Measurements from ENCODE around the gene CTNNAL1.

The CTNNAL1 gene

DNA sequence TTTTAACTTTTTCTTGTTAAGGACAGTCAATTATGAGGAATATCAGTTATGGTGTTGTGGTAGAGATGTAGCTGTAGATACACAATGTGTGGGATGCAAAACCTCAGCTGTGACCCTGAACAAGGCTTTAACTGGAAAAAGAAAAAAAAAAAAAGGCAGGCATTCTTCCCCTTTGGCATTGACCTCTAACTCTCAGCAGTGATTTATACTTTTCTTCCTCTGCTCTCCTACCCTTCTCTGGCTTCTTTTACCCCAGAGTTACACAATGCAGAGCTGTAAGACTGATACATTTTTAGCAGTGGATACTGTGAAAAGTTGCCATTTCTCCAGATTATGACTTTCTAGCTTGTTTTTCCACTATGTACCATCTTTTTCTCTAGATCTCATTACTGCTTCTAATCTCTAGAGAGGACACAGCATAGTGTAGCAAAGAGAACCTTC lies 2.0 kb downstream of the CTNNAL1 start:
- Histone ChIP-seq H3K27ac (ENCODE audit: insufficient read depth in 1 of 2, low read depth in 1 of 2, low read length in 2 of 2, poor library complexity in 1 of 2, severe bottlenecking in 2 of 2) (no peak overlapping the region), H3K36me3 (ENCODE audit: control insufficient read depth in 4 of 4, insufficient read depth in 4 of 4, low read length in 3 of 4) (no peaks in the 10 kb centered on the region), H3K4me3 (ENCODE audit: control insufficient read depth in 1 of 7, extremely low read depth in 1 of 7, insufficient read depth in 4 of 7, low read depth in 2 of 7, low read length in 6 of 7) (no peak overlapping the region), H3K27me3 (replicated peaks in 2 of 5; ENCODE audit: control insufficient read depth in 4 of 5, insufficient read depth in 5 of 5, low read length in 4 of 5) (peaks cover 0 to 9% (median 0%) of the 10 kb centered on the region in 5 experiments), H3K4me1 (ENCODE audit: control extremely low read depth in 1 of 4, control insufficient read depth in 4 of 4, insufficient read depth in 4 of 4, low read length in 3 of 4) (peaks cover 9 to 24% (median 14%) of the 10 kb centered on the region in 4 experiments), H3K9me3 (ENCODE audit: control extremely low read depth in 1 of 5, control insufficient read depth in 4 of 5, insufficient read depth in 2 of 5, low read depth in 1 of 5, low read length in 4 of 5) (no peaks in the 10 kb centered on the region)
- ChIA-PET POLR2A (no interaction called here), CTCF (no interaction called here)
- no peak for DNase-seq

DNA sequence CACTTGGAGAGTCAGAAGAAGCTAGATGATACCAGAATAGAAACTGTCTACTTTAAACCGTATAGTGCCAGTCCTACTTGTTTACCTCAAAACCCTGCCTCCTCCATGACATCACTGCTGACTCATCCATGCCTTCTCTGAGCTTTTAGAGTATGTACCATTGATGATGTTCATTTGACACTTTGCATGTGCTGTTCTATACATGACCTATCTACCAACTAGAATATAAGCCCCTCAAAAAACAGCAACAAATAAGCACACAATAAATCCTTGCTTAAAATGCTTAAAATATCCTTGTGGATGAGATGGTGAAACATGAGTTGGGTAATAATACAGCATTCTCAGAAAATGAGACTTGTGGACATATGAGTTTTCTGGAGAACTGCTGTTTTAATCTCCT lies 2.6 kb downstream of the CTNNAL1 start:
- CTCF ChIA-PET = no interaction called here
- peaks cover 0 to 9% (median 0%) of the 10 kb centered on the region in 5 experiments for H3K27me3 ChIP-seq (replicated peaks in 2 of 5; ENCODE audit: control insufficient read depth in 4 of 5, insufficient read depth in 5 of 5, low read length in 4 of 5)
- peaks cover 9 to 24% (median 14%) of the 10 kb centered on the region in 4 experiments for H3K4me1 ChIP-seq (ENCODE audit: control extremely low read depth in 1 of 4, control insufficient read depth in 4 of 4, insufficient read depth in 4 of 4, low read length in 3 of 4)
- no peak overlapping the region for H3K27ac ChIP-seq (ENCODE audit: insufficient read depth in 1 of 2, low read depth in 1 of 2, low read length in 2 of 2, poor library complexity in 1 of 2, severe bottlenecking in 2 of 2)
- H3K9me3 ChIP-seq (ENCODE audit: control extremely low read depth in 1 of 5, control insufficient read depth in 4 of 5, insufficient read depth in 2 of 5, low read depth in 1 of 5, low read length in 4 of 5) = no peaks in the 10 kb centered on the region
- no peak overlapping the region for H3K4me3 ChIP-seq (ENCODE audit: control insufficient read depth in 1 of 7, extremely low read depth in 1 of 7, insufficient read depth in 4 of 7, low read depth in 2 of 7, low read length in 6 of 7)
- POLR2A ChIA-PET = interaction anchor here (0.7 kb wide), 1 partner anchor 131 kb away, joined by 4 read pairs; no protein-coding TSS in a partner anchor
- DNase-seq = peak; percentile 33 to 76 (median 65)
- WGBS (ENCODE audit: insufficient coverage) = no CpG with 5 or more reads among the region's 1 CpG
- no peaks in the 10 kb centered on the region for H3K36me3 ChIP-seq (ENCODE audit: control insufficient read depth in 4 of 4, insufficient read depth in 4 of 4, low read length in 3 of 4)

DNA sequence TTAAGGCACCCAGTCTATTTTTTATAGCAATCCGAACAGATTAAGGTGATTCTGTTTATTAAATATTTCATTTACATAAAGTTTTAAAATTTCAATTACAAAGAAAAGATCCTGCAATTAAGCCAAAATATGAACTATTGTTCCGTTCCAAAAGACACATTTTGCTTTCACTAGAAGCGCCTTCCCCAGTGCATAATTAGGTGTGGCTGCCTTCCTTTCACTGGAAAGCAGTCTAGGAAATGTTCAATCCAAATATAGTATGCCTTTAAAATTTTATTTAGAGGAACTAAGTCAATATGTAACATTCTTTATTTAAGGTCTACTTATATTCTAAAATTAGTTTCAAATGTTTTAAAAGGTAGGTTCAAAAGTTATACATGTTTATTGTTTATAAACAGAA lies 7.6 kb downstream of the CTNNAL1 start:
- Histone ChIP-seq H3K4me3 (ENCODE audit: control insufficient read depth in 1 of 7, extremely low read depth in 1 of 7, insufficient read depth in 4 of 7, low read depth in 2 of 7, low read length in 6 of 7) (no peak overlapping the region), H3K36me3 (ENCODE audit: control insufficient read depth in 4 of 4, insufficient read depth in 4 of 4, low read length in 3 of 4) (no peaks in the 10 kb centered on the region), H3K27ac (ENCODE audit: insufficient read depth in 1 of 2, low read depth in 1 of 2, low read length in 2 of 2, poor library complexity in 1 of 2, severe bottlenecking in 2 of 2) (no peak overlapping the region), H3K9me3 (ENCODE audit: control extremely low read depth in 1 of 5, control insufficient read depth in 4 of 5, insufficient read depth in 2 of 5, low read depth in 1 of 5, low read length in 4 of 5) (peaks cover 6 to 31% (median 17%) of the 10 kb centered on the region in 5 experiments), H3K4me1 (ENCODE audit: control extremely low read depth in 1 of 4, control insufficient read depth in 4 of 4, insufficient read depth in 4 of 4, low read length in 3 of 4) (peaks cover 0 to under 1% (median 0%) of the 10 kb centered on the region in 4 experiments), H3K27me3 (replicated peaks in 2 of 5; ENCODE audit: control insufficient read depth in 4 of 5, insufficient read depth in 5 of 5, low read length in 4 of 5) (peaks cover 0 to 6% (median 0%) of the 10 kb centered on the region in 5 experiments)
- WGBS (ENCODE audit: insufficient coverage) = no CpG with 5 or more reads among the region's 3 CpGs
- ChIA-PET POLR2A (no interaction called here), CTCF (no interaction called here)
- DNase-seq = no peak

DNA sequence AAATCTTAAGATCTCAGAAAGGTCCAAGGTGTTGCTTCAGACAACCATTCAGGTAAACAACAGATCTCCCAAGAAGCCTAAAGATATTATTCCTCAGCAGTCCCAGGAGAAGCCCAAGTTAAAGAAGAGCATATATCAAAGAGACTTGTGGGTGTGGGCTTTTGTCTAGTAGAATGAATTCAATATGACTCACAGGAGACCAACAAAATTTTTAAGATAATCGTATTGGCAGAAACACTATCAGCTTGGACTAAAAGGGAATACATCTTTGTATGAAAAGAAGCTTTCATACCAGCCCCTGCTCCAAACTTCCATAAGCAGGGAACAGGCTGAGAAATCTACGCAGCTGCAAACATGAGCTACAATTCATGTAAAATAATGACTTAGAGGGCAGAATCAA lies 10.2 kb downstream of the CTNNAL1 start:
- ChIA-PET CTCF (no interaction called here), POLR2A (no interaction called here)
- 100% methylated on average over 1 of the region's 2 CpGs for WGBS (ENCODE audit: insufficient coverage)
- no peak overlapping the region for H3K27ac ChIP-seq (ENCODE audit: insufficient read depth in 1 of 2, low read depth in 1 of 2, low read length in 2 of 2, poor library complexity in 1 of 2, severe bottlenecking in 2 of 2)
- peaks cover 0 to 7% (median 0%) of the 10 kb centered on the region in 4 experiments for H3K36me3 ChIP-seq (ENCODE audit: control insufficient read depth in 4 of 4, insufficient read depth in 4 of 4, low read length in 3 of 4)
- DNase-seq = no peak
- H3K9me3 ChIP-seq (ENCODE audit: control extremely low read depth in 1 of 5, control insufficient read depth in 4 of 5, insufficient read depth in 2 of 5, low read depth in 1 of 5, low read length in 4 of 5) = peaks cover 6 to 31% (median 17%) of the 10 kb centered on the region in 5 experiments
- H3K4me3 ChIP-seq (ENCODE audit: control insufficient read depth in 1 of 7, extremely low read depth in 1 of 7, insufficient read depth in 4 of 7, low read depth in 2 of 7, low read length in 6 of 7) = no peak overlapping the region
- H3K27me3 ChIP-seq (replicated peaks in 2 of 5; ENCODE audit: control insufficient read depth in 4 of 5, insufficient read depth in 5 of 5, low read length in 4 of 5) = peaks cover 0 to 7% (median 0%) of the 10 kb centered on the region in 5 experiments
- no peaks in the 10 kb centered on the region for H3K4me1 ChIP-seq (ENCODE audit: control extremely low read depth in 1 of 4, control insufficient read depth in 4 of 4, insufficient read depth in 4 of 4, low read length in 3 of 4)

DNA sequence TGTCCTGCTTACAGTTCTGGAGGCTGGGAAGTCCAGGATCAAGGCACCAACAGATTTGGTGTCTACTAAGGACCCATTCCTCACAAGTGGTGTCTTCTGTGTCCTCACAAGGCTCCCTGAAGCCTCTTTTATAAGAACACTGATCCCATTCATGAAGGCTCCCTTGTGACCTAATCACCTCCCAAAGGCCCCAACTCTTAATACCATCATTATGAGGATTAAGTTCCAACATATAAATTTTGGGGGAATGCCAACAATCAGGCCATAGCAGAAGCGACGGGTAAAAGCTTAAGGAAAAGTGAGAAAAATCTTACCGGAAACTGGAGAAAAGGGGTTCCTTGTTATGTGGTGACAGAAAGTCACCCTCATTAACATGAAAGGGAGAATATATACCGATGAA lies 11.2 kb downstream of the CTNNAL1 start:
- no peak for DNase-seq
- no peak overlapping the region for H3K4me3 ChIP-seq (ENCODE audit: control insufficient read depth in 1 of 7, extremely low read depth in 1 of 7, insufficient read depth in 4 of 7, low read depth in 2 of 7, low read length in 6 of 7)
- H3K27ac ChIP-seq (ENCODE audit: insufficient read depth in 1 of 2, low read depth in 1 of 2, low read length in 2 of 2, poor library complexity in 1 of 2, severe bottlenecking in 2 of 2) = no peak overlapping the region
- peaks cover 6 to 31% (median 17%) of the 10 kb centered on the region in 5 experiments for H3K9me3 ChIP-seq (ENCODE audit: control extremely low read depth in 1 of 5, control insufficient read depth in 4 of 5, insufficient read depth in 2 of 5, low read depth in 1 of 5, low read length in 4 of 5)
- peaks cover 0 to 7% (median 0%) of the 10 kb centered on the region in 4 experiments for H3K36me3 ChIP-seq (ENCODE audit: control insufficient read depth in 4 of 4, insufficient read depth in 4 of 4, low read length in 3 of 4)
- CTCF ChIA-PET = no interaction called here
- POLR2A ChIA-PET = no interaction called here
- H3K27me3 ChIP-seq (replicated peaks in 2 of 5; ENCODE audit: control insufficient read depth in 4 of 5, insufficient read depth in 5 of 5, low read length in 4 of 5) = peaks cover 0 to 7% (median 0%) of the 10 kb centered on the region in 5 experiments
- WGBS (ENCODE audit: insufficient coverage) = 100% methylated on average over 3 of the region's 4 CpGs
- peaks cover 0 to 1% (median under 1%) of the 10 kb centered on the region in 4 experiments for H3K4me1 ChIP-seq (ENCODE audit: control extremely low read depth in 1 of 4, control insufficient read depth in 4 of 4, insufficient read depth in 4 of 4, low read length in 3 of 4)

DNA sequence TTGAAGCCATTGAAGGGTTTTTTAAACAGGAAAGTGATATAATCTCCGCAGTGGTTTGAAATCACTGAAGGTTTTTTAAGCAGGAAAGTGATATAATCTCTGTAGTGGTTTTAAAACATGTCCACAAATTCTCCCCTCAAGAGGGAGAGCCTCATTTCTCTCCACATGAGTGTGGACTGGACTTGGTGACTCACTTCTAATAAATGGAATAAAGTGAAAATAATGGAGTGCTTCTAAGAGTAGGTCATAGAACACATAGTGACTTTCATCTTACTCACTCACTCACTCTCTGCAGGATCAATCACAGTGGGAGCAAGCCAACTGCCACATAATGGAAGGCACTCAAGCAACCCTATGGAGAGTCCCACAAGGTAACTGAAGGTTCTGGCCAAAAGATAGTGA lies 12.0 kb downstream of the CTNNAL1 start:
- POLR2A ChIA-PET = no interaction called here
- Histone ChIP-seq H3K9me3 (ENCODE audit: control extremely low read depth in 1 of 5, control insufficient read depth in 4 of 5, insufficient read depth in 2 of 5, low read depth in 1 of 5, low read length in 4 of 5) (peaks cover 6 to 31% (median 17%) of the 10 kb centered on the region in 5 experiments), H3K36me3 (ENCODE audit: control insufficient read depth in 4 of 4, insufficient read depth in 4 of 4, low read length in 3 of 4) (peaks cover 0 to 7% (median 0%) of the 10 kb centered on the region in 4 experiments), H3K4me3 (ENCODE audit: control insufficient read depth in 1 of 7, extremely low read depth in 1 of 7, insufficient read depth in 4 of 7, low read depth in 2 of 7, low read length in 6 of 7) (no peak overlapping the region), H3K27me3 (replicated peaks in 2 of 5; ENCODE audit: control insufficient read depth in 4 of 5, insufficient read depth in 5 of 5, low read length in 4 of 5) (peaks cover 0 to 7% (median 0%) of the 10 kb centered on the region in 5 experiments), H3K4me1 (ENCODE audit: control extremely low read depth in 1 of 4, control insufficient read depth in 4 of 4, insufficient read depth in 4 of 4, low read length in 3 of 4) (peaks cover 0 to 7% (median 4%) of the 10 kb centered on the region in 4 experiments), H3K27ac (ENCODE audit: insufficient read depth in 1 of 2, low read depth in 1 of 2, low read length in 2 of 2, poor library complexity in 1 of 2, severe bottlenecking in 2 of 2) (no peak overlapping the region)
- peak in 2 of 3 donors; percentile 18 to 28 for DNase-seq
- WGBS (ENCODE audit: insufficient coverage) = no CpG with 5 or more reads among the region's 1 CpG
- CTCF ChIA-PET = no interaction called here

DNA sequence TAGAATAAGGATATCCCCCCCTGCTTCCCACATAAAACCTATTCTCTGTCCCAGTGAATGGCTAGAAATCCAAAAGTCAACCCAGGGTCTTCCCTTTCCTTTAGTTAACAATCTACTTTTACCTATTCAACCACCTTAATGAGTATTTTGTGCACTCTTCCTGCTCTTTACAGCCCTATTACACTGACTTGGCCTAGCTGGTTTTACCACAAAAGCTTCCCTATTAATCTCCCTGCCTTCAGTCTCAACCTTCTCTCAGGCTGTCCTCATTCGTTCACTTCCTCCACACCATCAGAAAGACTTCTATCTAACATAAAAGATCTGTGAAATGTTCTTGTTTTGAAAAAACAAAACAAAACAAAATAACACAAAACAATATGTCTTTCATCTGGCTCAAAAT lies 16.2 kb downstream of the CTNNAL1 start:
- Histone ChIP-seq H3K27me3 (replicated peaks in 2 of 5; ENCODE audit: control insufficient read depth in 4 of 5, insufficient read depth in 5 of 5, low read length in 4 of 5) (peaks cover 0 to 4% (median 0%) of the 10 kb centered on the region in 5 experiments), H3K4me1 (ENCODE audit: control extremely low read depth in 1 of 4, control insufficient read depth in 4 of 4, insufficient read depth in 4 of 4, low read length in 3 of 4) (peaks cover 0 to 17% (median 12%) of the 10 kb centered on the region in 4 experiments), H3K36me3 (ENCODE audit: control insufficient read depth in 4 of 4, insufficient read depth in 4 of 4, low read length in 3 of 4) (peaks cover 0 to 12% (median 0%) of the 10 kb centered on the region in 4 experiments), H3K27ac (ENCODE audit: insufficient read depth in 1 of 2, low read depth in 1 of 2, low read length in 2 of 2, poor library complexity in 1 of 2, severe bottlenecking in 2 of 2) (no peak overlapping the region), H3K4me3 (ENCODE audit: control insufficient read depth in 1 of 7, extremely low read depth in 1 of 7, insufficient read depth in 4 of 7, low read depth in 2 of 7, low read length in 6 of 7) (no peak overlapping the region), H3K9me3 (ENCODE audit: control extremely low read depth in 1 of 5, control insufficient read depth in 4 of 5, insufficient read depth in 2 of 5, low read depth in 1 of 5, low read length in 4 of 5) (peaks cover 0 to 7% (median 2%) of the 10 kb centered on the region in 5 experiments)
- ChIA-PET CTCF (no interaction called here), POLR2A (no interaction called here)
- no CpG with 5 or more reads among the region's 1 CpG for WGBS (ENCODE audit: insufficient coverage)
- DNase-seq = no peak
